Thoracic aorta endothelial cell (primary cell): Measurements from ENCODE around the gene RBP3. TPM values are rescaled to one million over a fixed set of nuclear protein-coding genes. Genes with fewer than 3 reads are reported as not detected.

Source experiments
- total RNA-seq: library from RNA; depleted of rRNA; stranded (reverse); fragments of >200 nt; gene quantifications from 2 replicates; pipeline ENCODE4 v1.2.3, GENCODE V29; 2012

RBP3 gene
- not detected in 2 replicates for total RNA-seq

DNA sequence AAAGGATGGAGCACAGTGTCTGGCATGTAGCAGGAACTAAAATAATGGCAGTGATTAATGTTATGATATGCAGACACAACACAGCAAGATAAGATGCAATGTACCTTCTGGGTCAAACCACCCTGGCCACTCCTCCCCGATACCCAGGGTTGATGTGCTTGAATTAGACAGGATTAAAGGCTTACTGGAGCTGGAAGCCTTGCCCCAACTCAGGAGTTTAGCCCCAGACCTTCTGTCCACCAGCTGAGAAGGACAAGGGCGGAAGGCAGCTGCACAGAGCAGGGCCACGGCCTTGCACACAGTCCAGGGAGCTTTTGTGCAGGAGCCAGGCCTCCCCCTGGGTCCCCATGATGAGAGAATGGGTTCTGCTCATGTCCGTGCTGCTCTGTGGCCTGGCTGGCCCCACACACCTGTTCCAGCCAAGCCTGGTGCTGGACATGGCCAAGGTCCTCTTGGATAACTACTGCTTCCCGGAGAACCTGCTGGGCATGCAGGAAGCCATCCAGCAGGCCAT lies at the start of gene RBP3:
TSS of gene RBP3 (plus strand) at position 226 of the 514 bp plus-strand sequence. CDS start at position 348, 122 bp downstream.

DNA sequence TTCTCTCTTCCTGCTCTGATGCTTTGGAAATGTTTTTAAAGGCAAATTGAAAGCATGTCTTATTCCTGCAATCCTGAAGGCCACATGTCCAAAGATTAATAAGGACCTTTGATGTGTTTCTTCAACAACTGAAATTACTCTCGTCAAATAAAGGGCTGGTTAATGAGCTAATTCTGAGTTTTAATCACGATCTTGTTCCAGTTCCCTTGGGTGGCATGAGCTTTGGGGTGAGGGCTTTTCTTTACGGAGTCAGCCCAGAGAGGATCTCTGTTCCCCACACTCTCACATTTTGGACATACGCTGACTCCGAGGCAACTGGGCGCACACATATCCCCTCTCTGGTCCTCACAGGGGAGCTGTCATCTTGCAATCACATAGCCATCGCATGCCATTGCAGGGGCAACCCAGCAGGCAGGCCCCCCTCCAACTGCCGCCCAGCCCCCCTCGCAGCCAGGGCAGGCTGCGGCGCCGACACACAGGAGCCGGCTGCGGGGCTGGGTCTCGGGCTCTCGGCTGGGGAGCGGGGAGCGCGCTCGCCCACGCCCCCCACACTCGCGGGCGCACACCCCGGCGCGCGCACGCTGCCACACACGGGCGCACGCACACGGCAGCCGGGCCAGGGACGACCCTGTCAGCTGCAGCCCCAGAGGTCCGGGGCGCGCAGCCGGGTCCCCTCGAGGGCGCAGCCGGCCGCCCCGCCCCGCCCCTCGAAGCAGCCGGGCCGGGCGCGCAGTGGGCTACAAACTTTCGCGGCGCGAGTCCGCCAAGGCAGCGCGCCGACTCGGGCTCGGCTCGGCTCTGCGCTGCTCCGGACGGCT lies 48.3 kb upstream of the RBP3 start, which contains the start of gene GDF10:
TSS of gene GDF10 (plus strand) at position 587 of the 818 bp plus-strand sequence. CDS start 455 bp downstream, outside the sequence.

DNA sequence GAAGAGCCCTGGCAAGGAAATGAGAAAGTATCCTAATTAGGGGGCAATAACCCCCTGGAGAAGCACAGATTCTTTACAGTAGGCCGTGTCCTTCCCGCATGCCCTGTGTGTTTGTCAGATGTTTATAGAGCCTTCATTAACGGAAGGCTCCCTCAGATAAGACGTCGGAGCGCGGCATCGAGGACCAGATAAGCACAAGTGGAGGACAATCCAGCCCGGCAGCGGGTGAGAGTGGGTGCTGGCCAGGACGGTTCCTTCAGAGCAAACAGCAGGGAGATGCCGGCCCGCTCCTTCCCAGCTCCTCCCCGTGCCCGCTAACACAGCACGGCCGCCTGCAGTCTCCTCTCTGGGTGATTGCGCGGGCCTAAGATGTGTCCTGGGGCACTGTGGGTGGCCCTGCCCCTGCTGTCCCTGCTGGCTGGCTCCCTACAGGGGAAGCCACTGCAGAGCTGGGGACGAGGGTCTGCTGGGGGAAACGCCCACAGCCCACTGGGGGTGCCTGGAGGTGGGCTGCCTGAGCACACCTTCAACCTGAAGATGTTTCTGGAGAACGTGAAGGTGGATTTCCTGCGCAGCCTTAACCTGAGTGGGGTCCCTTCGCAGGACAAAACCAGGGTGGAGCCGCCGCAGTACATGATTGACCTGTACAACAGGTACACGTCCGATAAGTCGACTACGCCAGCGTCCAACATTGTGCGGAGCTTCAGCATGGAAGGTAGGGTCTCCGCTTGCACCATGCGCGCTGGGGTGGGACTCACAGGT lies 25.7 kb upstream of the RBP3 start, which contains the start of gene GDF2:
TSS of gene GDF2 (plus strand) at position 155 of the 762 bp plus-strand sequence. CDS start at position 370, 215 bp downstream.

DNA sequence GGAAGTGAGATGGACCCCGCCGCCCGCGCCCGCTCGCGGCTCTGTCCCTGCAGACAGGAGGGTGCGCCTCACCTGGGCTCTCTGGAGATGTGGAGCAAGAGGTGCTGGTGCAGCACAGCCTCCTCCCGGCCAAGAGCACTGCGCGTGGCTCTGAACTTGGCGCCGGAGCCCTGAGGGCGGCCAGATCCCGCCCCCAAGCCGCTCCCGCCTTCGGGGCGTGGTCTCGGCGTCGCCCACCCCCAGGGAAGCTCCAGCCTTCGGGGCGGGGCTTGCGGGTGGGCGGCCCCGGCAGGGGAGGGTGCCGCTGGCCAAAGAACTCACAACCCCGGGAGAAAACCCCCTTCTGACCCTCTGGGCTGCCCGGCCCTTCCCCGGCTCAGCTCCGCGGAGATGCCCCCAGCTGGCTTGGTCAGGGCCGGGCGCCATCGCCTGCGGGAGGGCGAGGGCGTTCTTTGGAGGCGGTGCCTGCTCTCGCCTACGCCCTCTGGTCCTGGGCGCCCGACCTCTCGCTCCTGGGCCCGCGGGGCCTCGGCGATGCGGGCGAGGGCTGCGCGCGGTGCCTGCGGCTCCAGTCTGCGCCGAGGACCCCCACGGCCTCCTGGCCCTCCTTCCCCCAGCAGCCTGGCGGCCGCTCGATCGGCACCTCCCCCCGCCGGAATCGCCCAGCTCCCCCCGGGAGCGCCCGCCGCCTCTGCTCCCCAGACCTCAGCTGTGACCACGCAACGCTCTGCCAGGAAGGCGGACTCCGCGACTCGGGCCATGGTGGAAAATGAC lies 36.2 kb downstream of the RBP3 start, which contains the start of gene ZNF488:
TSS of gene ZNF488 (minus strand) at position 146 of the 774 bp plus-strand sequence. CDS start 15,464 bp downstream, outside the sequence.

Other genes starting within 250 kb of the RBP3 start
- gene GDF10, start 48.2 kb upstream of the RBP3 start, total RNA-seq: not detected in 2 replicates
- not detected in 2 replicates for gene GDF2, start 25.9 kb upstream of the RBP3 start, total RNA-seq
- 0.07 TPM in 1 of 2 replicates, not detected in the other for gene ZNF488, start 35.9 kb downstream of the RBP3 start, total RNA-seq
- gene ANXA8, start 135.8 kb downstream of the RBP3 start, total RNA-seq: not detected in 2 replicates
- not detected in 2 replicates for gene FAM25G, start 143.3 kb downstream of the RBP3 start, total RNA-seq
- gene AGAP9, start 175.3 kb downstream of the RBP3 start, total RNA-seq: 3.9 and 5.3 TPM in 2 replicates